Fibroblast of villous mesenchyme (primary cell): Measurements from ENCODE around the gene GMCL1. TPM values are rescaled to one million over a fixed set of nuclear protein-coding genes. Genes with fewer than 3 reads are reported as not detected.
A peak's percentile ranks its signal among the peaks of the same experiment; 100 is the strongest.
"Not testable (repeated sequence)": the region's sequence is repeated elsewhere in the genome, so short reads cannot be mapped to it uniquely, and the experiment has no call there.

ENCODE experiments used
- DNase-seq: peaks from one replicate; pipeline ENCODE4 v3.0.0-alpha.2; 2010; ENCODE audit warnings: low read depth
- H3K4me3 ChIP-seq: 2 replicates; pipeline ENCODE4 v1.5.1; 2011; ENCODE audit warnings: low read depth, mild to moderate bottlenecking, low read length
- total RNA-seq: library from RNA; depleted of rRNA; stranded (reverse); fragments of >200 nt; gene quantifications from 2 replicates; pipeline ENCODE4 v1.2.3, GENCODE V29; 2012
- TF ChIP-seq, protein P1 (sequence below): IDR thresholded peaks from 2 replicates; pipeline ENCODE4 v1.5.1; 2012; ENCODE audit warnings: low read depth, mild to moderate bottlenecking, low read length; ENCODE audit not compliant: insufficient read depth

GMCL1 gene
- total RNA-seq, 1 donor = 12.5 TPM

DNA sequence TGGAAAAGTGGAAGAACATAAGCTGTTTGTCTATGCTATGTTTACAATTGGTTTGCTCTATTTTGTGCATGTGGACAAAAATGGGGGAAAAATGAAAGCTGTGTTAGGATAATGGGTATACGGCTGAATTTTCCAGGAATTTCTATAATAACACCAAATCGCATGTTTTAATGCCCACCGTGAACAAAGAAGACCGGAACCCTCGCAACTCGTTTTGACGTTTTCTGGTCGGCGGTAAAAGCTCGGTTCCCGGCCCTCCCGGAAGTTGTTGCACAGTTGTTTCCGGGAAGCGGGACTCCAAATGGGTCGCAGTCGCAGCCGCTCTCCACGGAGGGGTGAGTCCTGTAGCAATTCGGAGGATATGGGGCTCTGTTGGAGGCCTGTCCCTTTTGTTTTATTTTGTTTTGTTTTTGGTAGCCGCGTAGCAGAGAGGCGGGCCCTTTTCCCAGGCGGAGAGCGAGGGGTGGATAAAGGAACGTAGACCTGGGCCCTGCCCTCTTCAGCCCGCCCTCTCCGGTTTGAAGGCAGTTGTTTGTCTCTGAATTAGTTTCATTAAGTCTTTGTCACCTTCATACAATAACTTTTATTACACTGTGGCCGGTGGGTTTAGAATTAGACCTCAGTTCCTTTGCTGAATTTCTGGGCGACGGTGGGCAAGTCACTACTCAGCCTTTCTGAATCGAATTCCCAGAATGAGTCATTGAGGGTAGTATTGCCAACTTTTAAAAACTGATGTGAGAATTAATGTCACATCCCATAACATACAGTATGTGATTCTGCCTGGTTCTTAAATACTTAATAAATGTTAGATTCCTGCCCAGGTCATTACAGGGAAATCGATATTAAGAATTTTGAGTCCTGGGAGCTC is 64.5 kb downstream of the GMCL1 start, which contains the start of gene SNRNP27:
SNRNP27 (plus strand) TSS at position 273 of the 868 bp plus-strand sequence; CDS start at position 302, 29 bp downstream.
- peak within 1 kb of the TSS; percentile 93 for H3K4me3 ChIP-seq
- TF ChIP-seq, protein P1, sequence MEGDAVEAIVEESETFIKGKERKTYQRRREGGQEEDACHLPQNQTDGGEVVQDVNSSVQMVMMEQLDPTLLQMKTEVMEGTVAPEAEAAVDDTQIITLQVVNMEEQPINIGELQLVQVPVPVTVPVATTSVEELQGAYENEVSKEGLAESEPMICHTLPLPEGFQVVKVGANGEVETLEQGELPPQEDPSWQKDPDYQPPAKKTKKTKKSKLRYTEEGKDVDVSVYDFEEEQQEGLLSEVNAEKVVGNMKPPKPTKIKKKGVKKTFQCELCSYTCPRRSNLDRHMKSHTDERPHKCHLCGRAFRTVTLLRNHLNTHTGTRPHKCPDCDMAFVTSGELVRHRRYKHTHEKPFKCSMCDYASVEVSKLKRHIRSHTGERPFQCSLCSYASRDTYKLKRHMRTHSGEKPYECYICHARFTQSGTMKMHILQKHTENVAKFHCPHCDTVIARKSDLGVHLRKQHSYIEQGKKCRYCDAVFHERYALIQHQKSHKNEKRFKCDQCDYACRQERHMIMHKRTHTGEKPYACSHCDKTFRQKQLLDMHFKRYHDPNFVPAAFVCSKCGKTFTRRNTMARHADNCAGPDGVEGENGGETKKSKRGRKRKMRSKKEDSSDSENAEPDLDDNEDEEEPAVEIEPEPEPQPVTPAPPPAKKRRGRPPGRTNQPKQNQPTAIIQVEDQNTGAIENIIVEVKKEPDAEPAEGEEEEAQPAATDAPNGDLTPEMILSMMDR = no peak
- peak; percentile 79 for DNase-seq

DNA sequence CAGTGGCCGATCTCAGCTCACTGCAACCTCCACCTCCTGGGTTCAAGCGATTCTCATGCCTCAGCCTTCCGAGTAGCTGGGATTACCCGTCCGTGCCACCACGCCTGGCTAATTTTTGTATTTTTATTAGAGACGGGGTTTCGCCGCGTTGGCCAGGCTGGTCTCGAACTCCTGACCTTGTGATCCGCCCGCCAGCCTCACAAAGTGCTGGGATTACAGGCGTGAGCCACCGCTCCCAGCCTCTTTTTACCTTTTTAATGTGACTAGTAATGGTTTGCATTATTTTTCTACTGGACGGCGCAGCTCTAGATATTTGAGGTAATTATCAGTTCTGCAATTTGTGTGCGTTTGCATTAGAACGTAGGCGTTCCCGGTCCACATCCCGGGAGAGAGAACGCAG is 65.3 kb downstream of the GMCL1 start:
- not testable (repeated sequence) for DNase-seq
- H3K4me3 ChIP-seq = peak overlapping the region; percentile 93

DNA sequence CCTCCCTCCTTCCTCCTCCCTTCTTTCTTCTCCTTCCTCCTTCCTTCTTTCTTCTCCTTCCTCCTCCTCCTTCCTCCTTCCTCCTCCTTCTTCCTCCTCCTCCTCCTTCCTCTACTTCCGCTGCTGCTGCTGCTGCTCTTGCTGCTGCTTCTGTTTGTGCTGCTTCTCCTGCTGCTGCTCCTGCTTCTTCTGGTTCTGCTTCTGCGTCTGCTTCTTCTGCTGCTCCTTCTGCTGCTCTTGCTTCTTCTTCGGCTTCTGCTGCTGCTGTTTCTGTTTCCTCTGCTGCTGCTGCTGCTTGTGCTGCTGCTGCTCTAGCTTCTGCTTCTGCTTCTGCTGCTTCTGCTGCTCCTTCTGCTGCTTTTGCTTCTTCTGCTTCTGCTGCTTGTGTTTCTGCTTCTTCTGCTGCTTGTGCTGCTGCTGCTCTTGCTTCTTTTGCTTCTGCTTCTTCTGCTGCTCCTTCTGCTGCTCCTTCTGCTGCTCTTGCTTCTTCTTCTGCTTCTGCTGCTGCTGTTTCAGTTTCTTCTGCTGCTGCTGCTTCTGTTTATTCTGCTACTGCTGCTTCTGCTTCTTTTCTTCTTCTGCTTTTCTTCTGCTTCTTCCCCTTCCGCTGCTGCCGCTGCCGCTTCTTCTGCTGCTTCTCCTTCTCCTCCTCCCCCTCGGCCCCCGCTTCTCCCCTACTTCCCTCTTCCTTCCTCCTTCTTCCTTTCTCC is 72.9 kb downstream of the GMCL1 start:
- no peak for DNase-seq
- no peak overlapping the region for H3K4me3 ChIP-seq
- TF ChIP-seq, protein P1 = no peak

DNA sequence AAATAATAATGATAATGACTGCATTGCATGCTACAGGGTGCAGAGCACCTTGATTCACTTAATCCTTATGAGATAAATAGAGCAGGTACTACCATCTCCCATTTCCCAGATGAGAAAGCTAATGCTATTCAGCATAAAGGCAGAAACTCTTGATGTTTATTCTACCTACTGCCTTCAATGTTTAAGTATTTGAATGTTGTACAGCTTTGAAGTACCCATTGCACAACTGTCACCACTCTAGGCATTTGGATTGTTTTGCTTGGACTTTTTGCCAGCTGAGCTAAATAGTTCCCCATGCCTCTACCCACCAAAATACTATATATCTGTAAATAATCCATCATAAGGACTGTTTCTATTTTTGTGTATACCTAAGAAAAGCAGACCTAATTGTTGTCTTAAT is 77.8 kb downstream of the GMCL1 start:
- no peak for DNase-seq
- H3K4me3 ChIP-seq = no peak overlapping the region
- TF ChIP-seq, protein P1 = no peak

DNA sequence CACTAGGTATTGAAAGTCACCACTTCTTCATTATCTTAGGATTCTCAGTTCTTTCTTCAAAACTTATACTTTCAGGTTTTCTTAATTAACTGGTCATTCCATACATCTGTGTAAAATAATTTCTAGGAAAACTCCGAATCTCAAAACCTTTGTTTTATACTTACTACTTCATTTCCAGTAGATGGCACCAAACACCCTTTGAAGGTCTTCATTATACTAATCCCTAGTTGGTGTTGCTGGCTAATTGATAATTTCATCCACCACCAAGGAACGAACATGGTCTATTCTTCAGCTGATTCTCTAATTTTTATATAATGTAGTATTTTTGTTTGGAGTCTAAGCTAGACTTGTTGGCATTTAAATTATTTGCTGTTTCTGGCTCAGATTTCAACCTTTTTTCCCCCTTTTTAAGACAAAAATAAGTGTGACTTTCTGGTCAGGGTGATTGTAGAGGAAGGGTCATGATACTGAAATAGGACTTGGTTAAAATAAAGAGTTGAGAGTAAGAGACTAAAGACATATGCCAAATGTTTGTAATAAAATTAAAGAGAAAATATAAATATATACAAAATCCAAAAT is 82.6 kb downstream of the GMCL1 start:
- peak; percentile 74 for DNase-seq
- TF ChIP-seq, protein P1 = peak; percentile 57
- no peak overlapping the region for H3K4me3 ChIP-seq

DNA sequence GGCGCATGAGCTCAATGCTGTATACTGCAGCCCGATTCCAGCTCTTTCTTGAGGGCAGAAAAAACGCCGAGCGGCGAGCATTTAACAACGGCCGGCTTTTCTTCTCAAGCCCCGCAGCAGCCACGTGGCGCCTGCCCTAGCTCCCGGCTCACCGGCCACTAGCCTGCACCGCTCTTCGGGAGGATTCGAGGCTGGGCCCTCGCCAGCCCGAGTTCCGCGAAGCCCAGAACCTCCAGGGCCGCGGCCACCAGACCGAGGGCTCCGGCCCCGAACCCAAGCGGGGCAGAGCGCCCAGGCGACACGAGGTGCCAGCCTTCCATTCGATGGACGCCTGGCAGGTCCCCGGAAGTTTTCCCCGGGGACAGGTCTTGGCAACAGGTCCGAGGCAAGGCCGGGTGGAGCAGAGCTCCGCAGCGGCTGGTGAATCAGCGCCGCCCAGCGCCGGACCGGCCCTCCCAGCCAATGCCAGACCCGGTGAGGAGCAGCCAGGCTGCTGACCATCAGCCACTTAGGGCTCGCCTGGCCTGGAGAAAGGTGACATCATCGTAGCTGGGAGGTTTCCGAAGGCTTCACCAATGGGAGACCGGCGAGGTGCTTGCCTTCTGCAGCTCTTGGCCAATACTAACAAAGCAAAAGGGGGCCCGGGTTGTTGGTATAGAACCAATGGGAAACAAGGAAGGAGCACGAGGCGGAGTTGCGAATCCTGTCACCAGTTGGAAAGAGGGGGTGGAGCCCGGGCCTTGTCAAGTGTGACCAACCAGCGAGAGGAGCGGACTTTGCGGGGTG is 84.9 kb downstream of the GMCL1 start:
- DNase-seq = peak; percentile 100
- peak overlapping the region; percentile 87 for H3K4me3 ChIP-seq
- TF ChIP-seq, protein P1 = peak; percentile 14
